HCT116 (cell line): ENCODE measurements around the gene ANKRD40CL. TPM values are rescaled to one million over a fixed set of nuclear protein-coding genes. Genes with fewer than 3 reads are reported as not detected.

ENCODE experiments used
- ATAC-seq: fragments of 200-7000 bp; cut with Tn5 transposase; 2 replicates; pipeline ENCODE4 v1.9.1; 2020; ENCODE audit warnings: mild to moderate bottlenecking, moderate library complexity
- BruUV-seq: library from RNA; stranded (reverse); fragments of 400-500 nt; replicated peaks from 2 replicates; lab custom pipeline; 2021; lab: Mats Ljungman, UMichigan
- CTCF ChIA-PET: fragments of 300-600 bp; sonication (Branson Sonifier 250); formaldehyde crosslinking; loops from one replicate; lab custom pipeline; 2021; ENCODE audit warnings: antibody characterized with exemption; lab: Charles Lee
- POLR2A ChIA-PET: fragments of 300-600, 350-600 bp; sonication (Branson Sonifier 250); formaldehyde crosslinking; loops from one replicate; lab custom pipeline; 2021; ENCODE audit warnings: antibody characterized with exemption; lab: Charles Lee
- RAD21 ChIA-PET, 2 experiments: fragments of 300-600 bp; sonication (Branson Sonifier 250); formaldehyde crosslinking; loops; one replicate each; lab custom pipeline; 2023; ENCODE audit warnings: low total read pairs in 2 of 2; ENCODE audit not compliant: uncharacterized antibody in 2 of 2, unreplicated experiment in 2 of 2, low non-redundant PET in 1 of 2; lab: Charles Lee
- DNase-seq: peaks from one replicate; pipeline ENCODE4 v3.0.0-alpha.2; 2010; ENCODE audit warnings: low read depth, low spot score
- H2AFZ ChIP-seq: fragments of 200-600 bp; shearing (Covaris generic), sonication (generic); 2 replicates; pipeline ENCODE4 v1.6.1; 2017; ENCODE audit warnings: low read depth, mixed run types, mixed read lengths, antibody characterized with exemption, low read length; ENCODE audit not compliant: poor library complexity, severe bottlenecking
- H3K27ac ChIP-seq: 2 replicates; pipeline ENCODE4 v1.5.1; 2012; ENCODE audit warnings: low read depth, low read length
- H3K27me3 ChIP-seq: fragments of 200-600 bp; sonication (generic); 2 replicates; pipeline ENCODE4 v1.6.1; 2016; ENCODE audit warnings: mixed run types, low read length, mixed read lengths; ENCODE audit not compliant: insufficient read depth
- H3K36me3 ChIP-seq, 2 experiments: fragments of 200-500 bp in 1 of 2; fragments of 200-600 bp in 1 of 2; sonication (Bioruptor generic) in 1 of 2; sonication (generic) in 1 of 2; 2 replicates each; pipeline versions ENCODE4 v1.5.1 to v1.6.1; 2014 to 2016; ENCODE audit warnings: low read length in 2 of 2, inconsistent platforms in 1 of 2, mixed read lengths in 1 of 2, mixed run types in 1 of 2; ENCODE audit not compliant: insufficient read depth in 2 of 2, control insufficient read depth in 1 of 2
- H3K4me1 ChIP-seq, 2 experiments: fragments of 200-600 bp in 1 of 2; sonication (generic) in 1 of 2; 2 replicates each; pipeline versions ENCODE4 v1.5.1 to v1.6.1; 2012 to 2017; ENCODE audit warnings: low read length in 2 of 2, inconsistent platforms in 1 of 2, mild to moderate bottlenecking in 1 of 2, mixed read lengths in 1 of 2, mixed run types in 1 of 2, moderate library complexity in 1 of 2; ENCODE audit not compliant: insufficient read depth in 2 of 2, control insufficient read depth in 1 of 2
- H3K4me2 ChIP-seq: fragments of 200-600 bp; sonication (generic); 2 replicates; pipeline ENCODE4 v1.6.1; 2017; ENCODE audit warnings: mixed run types, low read length, mixed read lengths
- H3K4me3 ChIP-seq, 2 experiments: fragments of 200-600 bp in 1 of 2; sonication (generic) in 1 of 2; replicated peaks in 1 of 2; 2 replicates each; pipeline ENCODE4 v1.5.1; 2011 to 2016; ENCODE audit warnings: low read length in 2 of 2, control low read depth in 1 of 2, low read depth in 1 of 2, mild to moderate bottlenecking in 1 of 2, mixed read lengths in 1 of 2, mixed run types in 1 of 2
- H3K79me2 ChIP-seq: fragments of 200-600 bp; sonication (generic); 2 replicates; pipeline ENCODE4 v1.6.1; 2017; ENCODE audit warnings: mild to moderate bottlenecking, mixed run types, low read length, moderate library complexity, mixed read lengths; ENCODE audit not compliant: insufficient read depth
- H3K9ac ChIP-seq: fragments of 200-600 bp; sonication (generic); 2 replicates; pipeline ENCODE4 v1.6.1; 2016; ENCODE audit warnings: low read length, mixed read lengths
- H3K9me2 ChIP-seq: fragments of 200-600 bp; sonication (generic), shearing (Covaris generic); 2 replicates; pipeline ENCODE4 v1.6.1; 2017; ENCODE audit warnings: mixed run types, mild to moderate bottlenecking, moderate library complexity; ENCODE audit not compliant: insufficient read depth
- H3K9me3 ChIP-seq, 2 experiments: fragments of 200-500 bp in 1 of 2; fragments of 200-600 bp in 1 of 2; sonication (Bioruptor generic) in 1 of 2; sonication (generic) in 1 of 2; 2 replicates each; pipeline ENCODE4 v1.6.1; 2014 to 2017; ENCODE audit warnings: low read length in 2 of 2, mixed read lengths in 2 of 2, inconsistent platforms in 1 of 2, low read depth in 1 of 2, mild to moderate bottlenecking in 1 of 2, mixed run types in 1 of 2, moderate library complexity in 1 of 2; ENCODE audit not compliant: control insufficient read depth in 1 of 2, insufficient read depth in 1 of 2
- H4K20me1 ChIP-seq: fragments of 200-600 bp; sonication (generic), shearing (Covaris generic); 2 replicates; pipeline ENCODE4 v1.6.1; 2017; ENCODE audit warnings: mixed run types, mild to moderate bottlenecking, moderate library complexity; ENCODE audit not compliant: insufficient read depth
- CBX3 ChIP-seq: IDR thresholded peaks from 2 replicates; pipeline ENCODE4 v1.6.1; 2012; ENCODE audit warnings: low read depth
- CEBPB ChIP-seq: IDR thresholded peaks from 2 replicates; pipeline ENCODE4 v1.6.1; 2012; ENCODE audit warnings: low read depth
- ELF1 ChIP-seq: IDR thresholded peaks from 2 replicates; pipeline ENCODE4 v1.6.1; 2012; ENCODE audit warnings: low read depth, borderline replicate concordance
- EZH2 ChIP-seq: fragments of 200-600 bp; sonication (generic); IDR thresholded peaks from 2 replicates; pipeline ENCODE4 v1.6.1; 2017; ENCODE audit warnings: antibody characterized with exemption, mixed run types
- EZH2phosphoT487 ChIP-seq: fragments of 200-600 bp; IDR thresholded peaks from 2 replicates; pipeline ENCODE4 v1.6.1; 2018; ENCODE audit warnings: antibody characterized with exemption, borderline replicate concordance
- FOSL1 ChIP-seq: IDR thresholded peaks from 2 replicates; pipeline ENCODE4 v1.6.1; 2012; ENCODE audit warnings: low read depth
- JUND ChIP-seq: IDR thresholded peaks from 2 replicates; pipeline ENCODE4 v1.6.1; 2012
- POLR2A ChIP-seq: IDR thresholded peaks from 2 replicates; pipeline ENCODE4 v1.7.0; 2011; ENCODE audit warnings: borderline replicate concordance; ENCODE audit not compliant: insufficient read depth, insufficient read length; ENCODE audit errors: extremely low read depth
- POLR2AphosphoS5 ChIP-seq: IDR thresholded peaks from 2 replicates; pipeline ENCODE4 v1.6.1; 2011; ENCODE audit warnings: mild to moderate bottlenecking, low read depth, low read length, moderate library complexity
- RAD21 ChIP-seq: IDR thresholded peaks from 2 replicates; pipeline ENCODE4 v1.6.1; 2012; ENCODE audit warnings: low read depth, mild to moderate bottlenecking
- SIN3A ChIP-seq: IDR thresholded peaks from 2 replicates; pipeline ENCODE4 v1.6.1; 2012; ENCODE audit warnings: low read depth
- SRF ChIP-seq: IDR thresholded peaks from 2 replicates; pipeline ENCODE4 v1.6.1; 2012; ENCODE audit warnings: low read depth
- TCF7L2 ChIP-seq: IDR thresholded peaks from 2 replicates; pipeline ENCODE4 v1.7.0; 2011; ENCODE audit warnings: borderline replicate concordance, inconsistent platforms; ENCODE audit not compliant: insufficient read depth, insufficient read length; ENCODE audit errors: extremely low read depth
- YY1 ChIP-seq: IDR thresholded peaks from 2 replicates; pipeline ENCODE4 v1.6.1; 2011; ENCODE audit warnings: low read length, low read depth, moderate library complexity, mild to moderate bottlenecking; ENCODE audit not compliant: insufficient replicate concordance; ENCODE audit errors: extremely low read depth
- ZFX ChIP-seq: fragments of 450-650 bp; IDR thresholded peaks from 2 replicates; pipeline ENCODE4 v1.6.1; 2017
- ZNF274 ChIP-seq: fragments of 200-500 bp; sonication (Bioruptor generic); IDR thresholded peaks from 2 replicates; pipeline ENCODE4 v1.6.1; 2014; ENCODE audit warnings: mild to moderate bottlenecking, low read depth, low read length, inconsistent platforms
- intact Hi-C: fragments of 100-400 bp; cut with micrococcal nuclease; formaldehyde crosslinking; loops from 2 replicates; pipeline ENCODE4 v1.10.0; 2022
- total RNA-seq: library from RNA; stranded (reverse); gene quantifications from one replicate; pipeline ENCODE4 v1.2.1, GENCODE V29; 2021; ENCODE audit not compliant: unreplicated experiment
- TF ChIP-seq, protein P1 (sequence below), 3 experiments: fragments of 200-600 bp in 1 of 3; sonication (generic) in 1 of 3; IDR thresholded peaks in 2 of 3; conservative IDR thresholded peaks in 1 of 3; 2 replicates each; pipeline ENCODE4 v1.5.1; 2012 to 2017; ENCODE audit warnings: low read depth in 2 of 3, low read length in 2 of 3, antibody characterized with exemption in 1 of 3, borderline replicate concordance in 1 of 3, control low read depth in 1 of 3, mild to moderate bottlenecking in 1 of 3, mixed read lengths in 1 of 3, mixed run types in 1 of 3, moderate library complexity in 1 of 3; ENCODE audit not compliant: insufficient read depth in 1 of 3
- TF ChIP-seq, protein P2 (sequence below): IDR thresholded peaks from 2 replicates; pipeline ENCODE4 v1.6.1; 2012; ENCODE audit warnings: low read depth
- TF ChIP-seq, protein P3 (sequence below): IDR thresholded peaks from 2 replicates; pipeline ENCODE4 v1.6.1; 2012

The ANKRD40CL gene
- total RNA-seq, 1 experiment from 2014 or later: 0.57 TPM

DNA sequence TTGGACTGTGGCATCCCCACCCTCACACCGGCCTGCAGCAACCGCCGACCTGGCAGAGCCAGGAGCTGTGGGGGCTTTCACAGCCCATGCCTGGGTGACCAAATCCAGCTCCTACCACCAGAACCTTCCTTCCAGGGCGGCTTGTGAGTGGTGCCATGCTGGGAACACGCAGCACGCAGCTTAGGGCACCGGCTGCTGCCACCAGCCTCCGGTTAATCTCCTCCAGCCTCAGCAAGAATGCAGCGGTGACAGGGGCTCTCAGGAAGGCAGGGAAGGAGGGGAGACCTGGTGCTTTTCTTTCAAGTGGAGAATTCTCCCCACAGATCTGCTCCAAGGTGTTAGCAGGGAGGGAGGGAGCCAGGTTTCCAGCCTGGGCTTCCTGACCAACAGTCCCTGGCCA is 32.3 kb upstream of the ANKRD40CL start:
- Histone ChIP-seq H3K4me2 (no peak overlapping the region), H3K36me3 (no peaks in the 10 kb centered on the region), H3K27ac (no peak overlapping the region), H3K9ac (no peak overlapping the region), H3K4me3 (no peak overlapping the region), H3K79me2 (no peaks in the 10 kb centered on the region), H3K9me2 (no peaks in the 10 kb centered on the region), H2AFZ (no peak overlapping the region), H3K9me3 (no peaks in the 10 kb centered on the region), H3K4me1 (peaks cover 0 to 14% of the 10 kb centered on the region in 2 experiments; a peak in 2 of 4 replicates), H4K20me1 (no peaks in the 10 kb centered on the region)
- intact Hi-C loops: no loop called here
- no peak for ATAC-seq
- ChIA-PET CTCF (interaction anchor here (0.8 kb wide), 1 partner anchor 600 kb away, joined by 3 read pairs; no protein-coding TSS in a partner anchor), POLR2A (no interaction called here), RAD21 (no interaction called here)
- BruUV-seq: no TSS peak
- DNase-seq: no peak
- TF ChIP-seq POLR2AphosphoS5: no peak
- TF ChIP-seq, protein P1, sequence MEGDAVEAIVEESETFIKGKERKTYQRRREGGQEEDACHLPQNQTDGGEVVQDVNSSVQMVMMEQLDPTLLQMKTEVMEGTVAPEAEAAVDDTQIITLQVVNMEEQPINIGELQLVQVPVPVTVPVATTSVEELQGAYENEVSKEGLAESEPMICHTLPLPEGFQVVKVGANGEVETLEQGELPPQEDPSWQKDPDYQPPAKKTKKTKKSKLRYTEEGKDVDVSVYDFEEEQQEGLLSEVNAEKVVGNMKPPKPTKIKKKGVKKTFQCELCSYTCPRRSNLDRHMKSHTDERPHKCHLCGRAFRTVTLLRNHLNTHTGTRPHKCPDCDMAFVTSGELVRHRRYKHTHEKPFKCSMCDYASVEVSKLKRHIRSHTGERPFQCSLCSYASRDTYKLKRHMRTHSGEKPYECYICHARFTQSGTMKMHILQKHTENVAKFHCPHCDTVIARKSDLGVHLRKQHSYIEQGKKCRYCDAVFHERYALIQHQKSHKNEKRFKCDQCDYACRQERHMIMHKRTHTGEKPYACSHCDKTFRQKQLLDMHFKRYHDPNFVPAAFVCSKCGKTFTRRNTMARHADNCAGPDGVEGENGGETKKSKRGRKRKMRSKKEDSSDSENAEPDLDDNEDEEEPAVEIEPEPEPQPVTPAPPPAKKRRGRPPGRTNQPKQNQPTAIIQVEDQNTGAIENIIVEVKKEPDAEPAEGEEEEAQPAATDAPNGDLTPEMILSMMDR (IDR thresholded peaks at IDR 0.05 in 2 of 3, conservative IDR thresholded peaks at IDR 0.05 in 1 of 3; ENCODE audit: borderline replicate concordance in 1 of 3, insufficient read depth in 1 of 3, low read depth in 2 of 3, low read length in 2 of 3): no peak
- no peak for TF ChIP-seq SIN3A
- no peak for TF ChIP-seq TCF7L2
- TF ChIP-seq CBX3: no peak
- TF ChIP-seq EZH2phosphoT487: no peak
- no peak for TF ChIP-seq JUND
- TF ChIP-seq CEBPB: no peak
- TF ChIP-seq YY1: no peak
- TF ChIP-seq, protein P2, sequence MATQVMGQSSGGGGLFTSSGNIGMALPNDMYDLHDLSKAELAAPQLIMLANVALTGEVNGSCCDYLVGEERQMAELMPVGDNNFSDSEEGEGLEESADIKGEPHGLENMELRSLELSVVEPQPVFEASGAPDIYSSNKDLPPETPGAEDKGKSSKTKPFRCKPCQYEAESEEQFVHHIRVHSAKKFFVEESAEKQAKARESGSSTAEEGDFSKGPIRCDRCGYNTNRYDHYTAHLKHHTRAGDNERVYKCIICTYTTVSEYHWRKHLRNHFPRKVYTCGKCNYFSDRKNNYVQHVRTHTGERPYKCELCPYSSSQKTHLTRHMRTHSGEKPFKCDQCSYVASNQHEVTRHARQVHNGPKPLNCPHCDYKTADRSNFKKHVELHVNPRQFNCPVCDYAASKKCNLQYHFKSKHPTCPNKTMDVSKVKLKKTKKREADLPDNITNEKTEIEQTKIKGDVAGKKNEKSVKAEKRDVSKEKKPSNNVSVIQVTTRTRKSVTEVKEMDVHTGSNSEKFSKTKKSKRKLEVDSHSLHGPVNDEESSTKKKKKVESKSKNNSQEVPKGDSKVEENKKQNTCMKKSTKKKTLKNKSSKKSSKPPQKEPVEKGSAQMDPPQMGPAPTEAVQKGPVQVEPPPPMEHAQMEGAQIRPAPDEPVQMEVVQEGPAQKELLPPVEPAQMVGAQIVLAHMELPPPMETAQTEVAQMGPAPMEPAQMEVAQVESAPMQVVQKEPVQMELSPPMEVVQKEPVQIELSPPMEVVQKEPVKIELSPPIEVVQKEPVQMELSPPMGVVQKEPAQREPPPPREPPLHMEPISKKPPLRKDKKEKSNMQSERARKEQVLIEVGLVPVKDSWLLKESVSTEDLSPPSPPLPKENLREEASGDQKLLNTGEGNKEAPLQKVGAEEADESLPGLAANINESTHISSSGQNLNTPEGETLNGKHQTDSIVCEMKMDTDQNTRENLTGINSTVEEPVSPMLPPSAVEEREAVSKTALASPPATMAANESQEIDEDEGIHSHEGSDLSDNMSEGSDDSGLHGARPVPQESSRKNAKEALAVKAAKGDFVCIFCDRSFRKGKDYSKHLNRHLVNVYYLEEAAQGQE: no peak
- no peak for TF ChIP-seq POLR2A
- no peak for TF ChIP-seq ZNF274
- TF ChIP-seq, protein P3, sequence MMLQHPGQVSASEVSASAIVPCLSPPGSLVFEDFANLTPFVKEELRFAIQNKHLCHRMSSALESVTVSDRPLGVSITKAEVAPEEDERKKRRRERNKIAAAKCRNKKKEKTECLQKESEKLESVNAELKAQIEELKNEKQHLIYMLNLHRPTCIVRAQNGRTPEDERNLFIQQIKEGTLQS: no peak
- no peak for TF ChIP-seq SRF
- no peak for TF ChIP-seq ELF1
- TF ChIP-seq EZH2: no peak
- TF ChIP-seq FOSL1: no peak
- TF ChIP-seq RAD21: no peak
- no peak for TF ChIP-seq ZFX
- TF ChIP-seq, all 23 proteins: peak for 0
- no peaks in the 10 kb centered on the region for H3K27me3 ChIP-seq
